Measurements from ENCODE around the gene LRRC74A.

Gene LRRC74A

DNA sequence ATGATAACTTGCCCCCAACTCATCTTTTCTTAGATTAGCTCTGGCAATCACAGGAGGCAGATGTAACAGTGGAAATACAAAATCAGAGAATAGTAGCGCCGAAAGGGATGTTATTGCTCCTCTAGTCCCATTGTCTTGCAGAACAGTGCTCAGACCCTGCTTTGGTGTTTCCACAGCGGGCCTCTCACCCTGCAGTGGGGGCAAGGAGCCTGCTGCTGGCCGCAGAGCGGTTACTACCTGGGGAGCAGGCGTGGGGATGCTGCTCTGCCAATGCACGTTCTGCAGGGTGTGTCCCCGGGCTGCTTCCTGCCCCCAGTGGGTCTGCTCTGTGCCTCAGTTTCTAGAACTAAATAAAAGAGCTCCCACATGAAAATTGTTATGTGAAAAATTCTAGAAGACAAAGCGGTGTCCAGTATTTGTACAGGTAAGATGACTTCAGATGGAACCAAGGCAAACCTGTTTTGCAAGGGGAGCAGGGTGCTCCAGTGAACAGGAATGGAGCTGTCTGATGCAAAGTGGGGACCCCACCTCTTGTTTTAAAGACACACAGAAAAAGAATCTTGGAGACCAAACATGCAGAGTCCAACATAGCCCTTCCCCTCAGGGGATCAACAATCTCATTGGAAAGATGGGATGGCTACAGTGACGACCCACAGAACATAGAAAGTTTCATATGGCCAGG lies 35.5 kb downstream of the LRRC74A start:
- H3K4me3 Mint-ChIP-seq: no peak overlapping the region
- no peak overlapping the region for H3K27ac Mint-ChIP-seq
- peaks cover 26% of the 10 kb centered on the region for H3K4me1 Mint-ChIP-seq
- no peaks in the 10 kb centered on the region for H3K36me3 Mint-ChIP-seq
- peaks cover 31% of the 10 kb centered on the region for H3K27me3 Mint-ChIP-seq
- no peak for ATAC-seq
- peaks cover 3% of the 10 kb centered on the region for H3K9me3 Mint-ChIP-seq

DNA sequence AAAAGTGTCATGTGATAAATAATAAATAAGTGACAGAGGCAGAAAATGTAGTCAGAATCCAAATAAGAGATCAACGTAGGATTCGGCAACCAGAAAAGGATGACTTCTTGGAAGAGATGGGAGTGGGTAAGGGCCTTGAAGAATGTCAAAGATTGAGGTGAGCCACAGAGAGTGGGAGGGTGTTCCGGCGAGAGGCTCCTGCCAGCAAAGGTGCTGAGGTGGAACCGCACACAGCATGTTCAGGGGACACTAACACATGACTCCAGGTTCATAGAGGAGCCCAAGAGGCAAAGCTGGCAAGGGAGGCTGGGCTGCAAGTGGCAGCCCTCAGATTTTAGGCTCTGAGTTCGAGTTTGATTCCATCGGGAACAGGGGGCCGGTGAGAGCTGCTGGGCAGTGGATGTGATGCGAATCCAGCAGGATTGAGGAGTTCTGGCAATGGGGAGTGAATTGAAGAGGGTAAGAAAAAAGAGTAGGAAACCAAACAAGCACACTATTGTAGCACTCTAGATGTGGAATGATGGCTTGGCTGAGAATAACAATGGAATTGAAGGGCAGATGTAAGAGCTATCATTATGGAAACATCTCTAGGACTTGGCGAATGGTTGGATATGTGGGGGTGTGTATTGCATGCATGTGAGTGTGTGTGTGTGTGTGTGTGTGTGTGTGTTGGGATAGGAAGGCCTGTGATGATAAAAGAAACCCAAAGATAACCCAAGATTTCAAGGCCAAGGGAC lies 36.5 kb downstream of the LRRC74A start:
- no peaks in the 10 kb centered on the region for H3K36me3 Mint-ChIP-seq
- H3K27ac Mint-ChIP-seq: no peak overlapping the region
- no peak for ATAC-seq
- H3K4me1 Mint-ChIP-seq: peaks cover 31% of the 10 kb centered on the region
- H3K27me3 Mint-ChIP-seq: peaks cover 30% of the 10 kb centered on the region
- H3K4me3 Mint-ChIP-seq: no peak overlapping the region
- H3K9me3 Mint-ChIP-seq: no peaks in the 10 kb centered on the region

DNA sequence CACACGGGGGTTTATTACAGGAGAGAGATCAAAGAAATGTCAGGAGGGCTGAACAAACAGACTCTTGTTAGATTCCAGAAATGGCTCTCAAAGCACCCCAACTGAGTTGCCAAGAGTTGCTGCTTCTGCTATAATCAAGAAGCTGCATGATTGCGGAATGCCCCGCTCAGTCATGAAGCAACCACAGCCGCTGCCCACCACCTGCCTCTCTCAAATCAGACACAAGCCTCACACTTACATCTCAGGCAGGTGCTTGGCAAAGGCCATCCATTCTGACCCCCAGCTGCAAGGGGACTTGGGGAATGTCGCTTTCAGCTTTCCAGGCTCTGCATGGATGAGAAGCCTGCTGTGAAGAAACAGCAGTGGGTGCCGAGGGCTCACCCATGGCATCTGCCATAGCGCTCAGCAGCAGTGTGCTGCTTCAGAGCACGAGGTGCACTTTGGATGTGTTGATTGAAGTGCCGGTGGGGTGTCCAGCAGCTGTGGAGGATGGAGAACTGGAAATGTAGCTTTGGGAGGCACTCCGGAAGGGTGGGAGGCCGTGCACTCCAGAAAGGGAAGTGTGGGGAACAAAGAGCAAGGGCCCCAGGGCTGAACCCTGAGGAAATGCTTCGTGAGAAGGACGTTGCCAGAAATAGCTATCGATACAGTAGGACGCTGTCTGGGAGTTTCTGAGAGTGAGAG lies 37.7 kb downstream of the LRRC74A start:
- H3K4me1 Mint-ChIP-seq: peaks cover 40% of the 10 kb centered on the region
- H3K27ac Mint-ChIP-seq: peak overlapping the region; percentile 46
- ATAC-seq: peak; percentile 60
- H3K9me3 Mint-ChIP-seq: no peaks in the 10 kb centered on the region
- peaks cover 41% of the 10 kb centered on the region for H3K27me3 Mint-ChIP-seq
- H3K4me3 Mint-ChIP-seq: peak overlapping the region; percentile 5
- no peaks in the 10 kb centered on the region for H3K36me3 Mint-ChIP-seq

DNA sequence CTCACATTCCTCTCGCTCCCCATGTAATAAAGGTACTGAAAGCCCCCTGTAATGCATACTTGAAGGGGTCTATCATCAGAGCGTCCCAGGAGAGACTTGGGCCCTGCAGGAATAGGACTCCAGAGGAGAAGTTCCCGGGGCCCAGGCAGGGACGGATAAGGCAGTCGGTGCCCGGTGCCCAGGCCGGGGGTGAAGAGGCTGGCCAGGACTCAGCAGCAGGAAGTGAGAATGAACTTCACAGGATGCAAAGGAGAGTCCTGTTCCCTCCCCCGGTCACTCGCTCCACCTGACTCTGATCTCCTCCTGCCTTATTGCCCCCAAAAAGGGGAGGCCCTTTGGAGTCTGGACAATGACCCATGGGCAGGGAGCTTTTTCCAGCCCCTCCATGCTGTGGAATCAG lies 40.2 kb downstream of the LRRC74A start:
- Mint-ChIP-seq H3K27me3 (peaks cover 61% of the 10 kb centered on the region), H3K27ac (no peak overlapping the region)

GRCh38 chr14:76867516-76868453 lies 41.6 kb downstream of the LRRC74A start:
- no peaks in the 10 kb centered on the region for H3K36me3 Mint-ChIP-seq
- no peaks in the 10 kb centered on the region for H3K9me3 Mint-ChIP-seq
- ATAC-seq: peak; percentile 77
- no peak overlapping the region for H3K4me3 Mint-ChIP-seq
- H3K27me3 Mint-ChIP-seq: peaks cover 54% of the 10 kb centered on the region
- H3K27ac Mint-ChIP-seq: no peak overlapping the region
- peaks cover 35% of the 10 kb centered on the region for H3K4me1 Mint-ChIP-seq

More for the DNA sequence above, 40.2 kb downstream of the LRRC74A start:
- no peak for ATAC-seq
- Mint-ChIP-seq H3K4me1 (peaks cover 40% of the 10 kb centered on the region), H3K36me3 (no peaks in the 10 kb centered on the region), H3K4me3 (no peak overlapping the region), H3K9me3 (no peaks in the 10 kb centered on the region)

- no peaks in the 10 kb centered on the region for H3K9me3 Mint-ChIP-seq
- ATAC-seq: no peak
- peaks cover 51% of the 10 kb centered on the region for H3K27me3 Mint-ChIP-seq
- H3K36me3 Mint-ChIP-seq: no peaks in the 10 kb centered on the region
- no peak overlapping the region for H3K4me3 Mint-ChIP-seq
- no peak overlapping the region for H3K27ac Mint-ChIP-seq
- peaks cover 28% of the 10 kb centered on the region for H3K4me1 Mint-ChIP-seq
Observed at GRCh38 chr14:76868454-76869170, 42.4 kb downstream of the LRRC74A start.

GRCh38 chr14:76870166-76870565 lies 44.0 kb downstream of the LRRC74A start:
- no peak for ATAC-seq
- no peak overlapping the region for H3K4me3 Mint-ChIP-seq
- H3K36me3 Mint-ChIP-seq: no peaks in the 10 kb centered on the region
- peaks cover 40% of the 10 kb centered on the region for H3K27me3 Mint-ChIP-seq
- no peak overlapping the region for H3K27ac Mint-ChIP-seq
- no peaks in the 10 kb centered on the region for H3K9me3 Mint-ChIP-seq
- H3K4me1 Mint-ChIP-seq: peaks cover 14% of the 10 kb centered on the region

- Mint-ChIP-seq H3K4me3 (no peak overlapping the region), H3K36me3 (no peaks in the 10 kb centered on the region), H3K9me3 (no peaks in the 10 kb centered on the region), H3K27me3 (peaks cover 33% of the 10 kb centered on the region), H3K27ac (no peak overlapping the region), H3K4me1 (peaks cover 6% of the 10 kb centered on the region)
- peak; percentile 65 for ATAC-seq
Observed at GRCh38 chr14:76872796-76873432, 46.7 kb downstream of the LRRC74A start.

GRCh38 chr14:76874734-76875133 lies 48.5 kb downstream of the LRRC74A start:
- Mint-ChIP-seq H3K36me3 (no peaks in the 10 kb centered on the region), H3K9me3 (no peaks in the 10 kb centered on the region), H3K27ac (no peak overlapping the region), H3K4me1 (no peaks in the 10 kb centered on the region), H3K27me3 (peaks cover 20% of the 10 kb centered on the region), H3K4me3 (no peak overlapping the region)
- ATAC-seq: no peak

DNA sequence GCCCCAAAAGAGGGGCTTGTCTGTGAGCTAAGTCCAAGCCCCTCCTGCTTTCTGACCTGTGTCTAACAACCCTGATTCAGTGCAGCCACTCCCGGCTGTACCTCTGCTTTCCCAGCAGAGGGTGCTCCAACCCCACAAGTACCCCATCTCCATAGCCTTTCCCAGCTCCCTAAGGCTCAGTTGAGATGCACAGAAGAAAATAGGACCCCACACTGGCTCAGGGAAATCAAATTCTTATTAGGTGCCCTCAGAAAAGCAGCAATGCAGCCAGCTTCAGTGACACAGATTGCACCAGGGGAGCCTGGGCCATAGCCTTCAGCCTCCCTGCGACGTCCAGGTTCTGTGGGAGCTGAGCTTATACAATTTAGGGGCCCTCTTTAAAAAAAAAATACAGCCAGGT lies 49.9 kb downstream of the LRRC74A start:
- no peak overlapping the region for H3K27ac Mint-ChIP-seq
- H3K4me1 Mint-ChIP-seq: no peaks in the 10 kb centered on the region
- no peak overlapping the region for H3K4me3 Mint-ChIP-seq
- ATAC-seq: peak; percentile 71
- no peaks in the 10 kb centered on the region for H3K36me3 Mint-ChIP-seq
- peaks cover 7% of the 10 kb centered on the region for H3K27me3 Mint-ChIP-seq
- H3K9me3 Mint-ChIP-seq: no peaks in the 10 kb centered on the region

DNA sequence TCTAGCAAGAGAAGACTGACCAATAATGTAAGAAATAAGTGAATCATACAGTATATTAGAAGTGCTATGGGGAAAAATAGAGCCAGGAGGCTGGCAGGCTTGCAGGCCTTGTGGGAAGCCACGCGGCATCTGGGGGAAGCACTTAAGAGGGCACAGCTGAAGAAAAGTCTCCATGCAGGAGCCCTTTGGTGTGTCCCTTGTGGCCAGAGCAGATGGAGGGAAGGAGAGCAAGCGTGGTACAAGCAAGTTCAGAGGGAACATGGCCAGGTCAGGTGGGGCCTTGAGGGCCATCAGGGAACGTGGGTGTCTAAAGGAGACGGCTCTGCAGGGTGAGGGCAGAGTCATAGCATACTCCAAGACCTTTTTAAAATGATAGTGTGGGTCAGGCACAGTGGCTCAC lies 51.7 kb downstream of the LRRC74A start:
- H3K4me3 Mint-ChIP-seq: no peak overlapping the region
- ATAC-seq: no peak
- no peaks in the 10 kb centered on the region for H3K9me3 Mint-ChIP-seq
- no peaks in the 10 kb centered on the region for H3K27me3 Mint-ChIP-seq
- H3K27ac Mint-ChIP-seq: no peak overlapping the region
- H3K36me3 Mint-ChIP-seq: no peaks in the 10 kb centered on the region
- peaks cover under 1% of the 10 kb centered on the region for H3K4me1 Mint-ChIP-seq

- Mint-ChIP-seq H3K27me3 (no peaks in the 10 kb centered on the region), H3K4me1 (peaks cover 11% of the 10 kb centered on the region), H3K27ac (no peak overlapping the region), H3K4me3 (no peak overlapping the region), H3K36me3 (no peaks in the 10 kb centered on the region), H3K9me3 (no peaks in the 10 kb centered on the region)
- no peak for ATAC-seq
Observed at GRCh38 chr14:76880449-76880848, 54.2 kb downstream of the LRRC74A start.

DNA sequence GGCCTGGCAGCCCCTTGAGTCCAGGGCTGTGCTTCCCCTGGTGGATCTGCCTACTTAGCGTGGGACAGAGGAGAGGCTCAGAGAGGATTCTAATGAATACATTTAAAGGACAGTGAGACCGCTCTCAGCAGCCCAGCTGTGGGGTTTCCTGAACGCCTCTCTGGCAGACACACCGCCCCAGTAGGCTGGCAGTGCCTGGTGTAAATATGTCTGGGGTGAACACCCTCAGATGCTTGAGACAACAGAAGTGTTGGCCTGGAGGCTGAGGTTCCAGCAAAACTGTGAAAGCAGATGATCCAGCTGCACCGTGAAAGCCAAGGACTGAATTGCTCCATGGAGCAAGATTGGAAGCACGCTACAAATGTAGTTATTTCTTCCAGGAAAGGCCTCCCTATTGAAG lies 55.1 kb downstream of the LRRC74A start:
- no peak for ATAC-seq
- Mint-ChIP-seq H3K27me3 (no peaks in the 10 kb centered on the region), H3K9me3 (no peaks in the 10 kb centered on the region), H3K36me3 (no peaks in the 10 kb centered on the region), H3K4me1 (peaks cover 11% of the 10 kb centered on the region), H3K27ac (no peak overlapping the region), H3K4me3 (no peak overlapping the region)

DNA sequence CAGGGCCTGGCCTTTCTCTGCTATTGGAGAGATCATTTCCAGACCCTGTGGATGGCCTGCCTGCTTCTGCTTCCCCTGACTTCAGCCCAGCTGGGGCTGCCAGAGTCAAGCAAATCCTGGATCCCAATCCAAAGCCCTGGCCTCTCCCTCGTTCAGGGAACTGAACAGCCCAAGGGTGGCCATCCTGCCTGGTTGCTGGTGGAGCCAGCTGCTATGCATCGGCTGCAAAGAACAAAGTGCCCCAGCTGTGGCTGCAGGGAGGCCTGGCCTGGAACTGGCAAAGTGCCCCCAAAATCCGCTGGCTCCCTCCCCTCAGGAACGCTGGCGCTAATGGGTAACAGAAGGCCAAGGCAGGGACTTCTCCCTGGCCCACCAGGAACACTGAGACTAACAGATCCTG lies 56.4 kb downstream of the LRRC74A start:
- no peaks in the 10 kb centered on the region for H3K27me3 Mint-ChIP-seq
- H3K9me3 Mint-ChIP-seq: no peaks in the 10 kb centered on the region
- peaks cover 11% of the 10 kb centered on the region for H3K4me1 Mint-ChIP-seq
- H3K4me3 Mint-ChIP-seq: no peak overlapping the region
- no peak overlapping the region for H3K27ac Mint-ChIP-seq
- H3K36me3 Mint-ChIP-seq: no peaks in the 10 kb centered on the region
- ATAC-seq: no peak
